Skeletal muscle tissue (tissue), 4 donors: ENCODE measurements around the gene KRTAP17-1. TPM values are rescaled to one million over a fixed set of nuclear protein-coding genes. Genes with fewer than 3 reads are reported as not detected.

ENCODE experiments used
- H3K27ac ChIP-seq: one replicate; pipeline ENCODE4 v1.7.0; 2013; ENCODE audit warnings: mild to moderate bottlenecking, low read depth, low read length, inconsistent platforms
- H3K27me3 ChIP-seq, 3 donors: one replicate each; pipeline ENCODE4 v1.7.0; 2013; ENCODE audit warnings: low read length in 3 of 3; ENCODE audit not compliant: control insufficient read depth in 3 of 3, insufficient read depth in 3 of 3
- H3K36me3 ChIP-seq, 3 donors: one replicate each; pipeline ENCODE4 v1.7.0; 2013; ENCODE audit warnings: low read length in 3 of 3; ENCODE audit not compliant: control insufficient read depth in 3 of 3, insufficient read depth in 3 of 3
- H3K4me1 ChIP-seq, 3 donors: one replicate each; pipeline ENCODE4 v1.7.0; 2013; ENCODE audit warnings: low read length in 3 of 3, mild to moderate bottlenecking in 3 of 3; ENCODE audit not compliant: control insufficient read depth in 3 of 3, insufficient read depth in 3 of 3
- H3K4me3 ChIP-seq, 3 donors: one replicate each; pipeline ENCODE4 v1.7.0; 2013; ENCODE audit warnings: low read length in 3 of 3
- H3K9ac ChIP-seq, 3 donors: one replicate each; pipeline ENCODE4 v1.7.0; 2013; ENCODE audit warnings: low read length in 3 of 3, mild to moderate bottlenecking in 3 of 3, moderate library complexity in 2 of 3, low read depth in 1 of 3
- H3K9me3 ChIP-seq, 3 donors: one replicate each; pipeline ENCODE4 v1.7.0; 2013; ENCODE audit warnings: low read length in 3 of 3; ENCODE audit not compliant: control insufficient read depth in 3 of 3
- total RNA-seq: library from RNA; depleted of rRNA; stranded (reverse); fragments of >200 nt; gene quantifications from one replicate; pipeline ENCODE4 v1.2.3, GENCODE V29; 2014
- donor health status: Osteomylitis.

KRTAP17-1 gene
- total RNA-seq, 1 donor from 2014 or later, result not detected

DNA sequence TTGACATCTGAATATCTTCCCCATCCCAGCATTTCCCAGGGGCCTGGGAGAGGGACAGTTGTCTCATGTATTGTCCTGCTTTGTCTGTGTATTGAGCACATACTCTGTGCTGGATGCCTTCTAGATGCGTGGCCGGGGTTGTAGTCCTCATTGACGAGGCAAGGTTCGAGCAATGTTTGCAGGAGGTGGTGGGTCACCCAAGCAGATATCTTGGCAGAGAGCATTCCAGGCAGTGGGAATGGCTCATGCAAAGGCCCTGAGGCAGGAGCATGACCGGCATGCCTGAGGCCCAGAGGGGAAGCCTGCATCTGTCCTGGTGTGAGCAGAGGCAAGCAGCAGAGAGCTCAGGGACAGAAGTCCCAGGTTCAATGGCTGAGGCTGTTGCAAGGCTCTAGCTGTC, 17.6 kb upstream of the KRTAP17-1 start:
- Histone ChIP-seq H3K4me1 (no peaks in the 10 kb centered on the region), H3K27me3 (peaks cover 0 to 7% (median 3%) of the 10 kb centered on the region in 3 donors), H3K9me3 (no peaks in the 10 kb centered on the region), H3K9ac (no peak overlapping the region), H3K27ac (no peak overlapping the region), H3K36me3 (no peaks in the 10 kb centered on the region), H3K4me3 (no peak overlapping the region)

DNA sequence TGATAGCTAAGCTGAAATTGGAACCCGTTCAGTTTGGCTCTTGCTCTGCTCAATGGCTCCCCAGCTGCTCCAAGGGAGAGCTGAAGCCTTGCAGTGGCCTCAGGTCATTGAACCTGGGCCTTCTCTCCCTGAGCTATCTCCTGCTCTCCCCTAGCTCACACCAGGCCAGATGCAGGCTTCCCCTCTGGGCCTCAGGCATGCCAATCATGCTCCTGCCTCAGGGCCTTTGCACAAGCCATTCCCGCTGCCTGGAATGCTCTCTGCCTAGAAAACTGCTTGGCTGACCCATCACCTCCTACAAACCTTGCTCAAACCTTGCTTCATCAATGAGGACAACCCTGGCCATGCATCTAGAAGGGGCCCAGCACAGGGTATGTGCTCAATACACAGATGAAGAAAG, 16.7 kb upstream of the KRTAP17-1 start:
- Histone ChIP-seq H3K27ac (no peak overlapping the region), H3K4me1 (no peaks in the 10 kb centered on the region), H3K36me3 (no peaks in the 10 kb centered on the region), H3K4me3 (no peak overlapping the region), H3K9ac (no peak overlapping the region), H3K9me3 (no peaks in the 10 kb centered on the region), H3K27me3 (peaks cover 0 to 7% (median 7%) of the 10 kb centered on the region in 3 donors)

DNA sequence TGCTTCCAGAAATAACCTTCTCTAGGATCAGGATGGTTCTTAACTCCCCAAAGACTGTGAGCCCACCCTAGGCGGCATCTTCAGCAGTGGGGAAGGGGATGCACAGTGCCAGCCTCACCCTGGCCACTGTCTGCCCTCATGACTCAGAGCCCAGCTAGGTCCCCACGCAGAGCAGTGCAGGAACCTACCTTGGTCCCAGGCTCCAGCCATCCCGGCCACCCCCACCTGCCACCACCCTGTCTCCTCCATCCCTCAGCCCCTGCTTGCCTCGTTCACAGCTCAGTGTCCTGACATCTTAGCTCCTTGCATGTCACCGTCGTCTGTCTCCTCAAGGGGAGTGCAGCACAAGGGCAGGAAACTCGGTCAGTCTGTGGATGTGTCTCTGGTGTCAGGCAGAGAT, 16.1 kb upstream of the KRTAP17-1 start:
- Histone ChIP-seq H3K36me3 (no peaks in the 10 kb centered on the region), H3K27me3 (peaks cover 0 to 7% (median 7%) of the 10 kb centered on the region in 3 donors)

DNA sequence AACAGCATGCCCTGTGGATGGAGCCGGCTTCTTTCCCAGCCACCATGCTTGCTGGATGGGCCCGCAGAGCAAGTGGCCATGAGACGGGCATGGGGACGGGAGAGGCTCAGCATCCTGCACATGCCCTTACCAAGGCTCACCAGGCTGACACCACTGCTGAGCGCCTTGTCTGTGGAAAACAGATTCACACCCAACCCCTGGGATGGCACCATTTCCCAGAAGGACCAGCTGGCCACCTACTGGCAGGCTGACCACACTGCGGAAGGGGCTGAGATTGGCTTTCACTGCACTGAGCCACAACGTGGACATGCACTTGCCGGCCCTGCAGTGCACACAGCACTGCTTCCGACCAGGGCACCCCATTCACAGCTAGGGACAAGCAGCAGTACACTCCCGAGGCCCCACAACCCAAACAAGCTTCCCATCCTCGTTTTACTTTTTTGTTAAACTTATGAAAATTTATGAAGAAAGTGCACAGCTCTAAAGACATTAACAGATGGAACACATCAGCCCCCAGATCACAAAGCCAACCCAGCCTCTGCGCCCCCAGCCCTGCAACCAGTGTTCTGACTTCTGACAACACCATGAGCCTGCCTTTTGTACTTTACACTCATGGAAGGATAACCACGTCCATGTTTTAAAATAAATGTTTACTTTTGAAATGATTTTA, 13.9 kb upstream of the KRTAP17-1 start:
- Histone ChIP-seq H3K4me3 (no peak overlapping the region), H3K36me3 (no peaks in the 10 kb centered on the region), H3K9ac (no peak overlapping the region), H3K9me3 (no peaks in the 10 kb centered on the region), H3K27me3 (peaks cover 0 to 4% (median 4%) of the 10 kb centered on the region in 3 donors), H3K27ac (no peak overlapping the region), H3K4me1 (no peaks in the 10 kb centered on the region)

More for the DNA sequence above, 16.1 kb upstream of the KRTAP17-1 start:
- Histone ChIP-seq H3K9me3 (no peaks in the 10 kb centered on the region), H3K27ac (no peak overlapping the region), H3K4me1 (no peaks in the 10 kb centered on the region), H3K4me3 (no peak overlapping the region), H3K9ac (no peak overlapping the region)

DNA sequence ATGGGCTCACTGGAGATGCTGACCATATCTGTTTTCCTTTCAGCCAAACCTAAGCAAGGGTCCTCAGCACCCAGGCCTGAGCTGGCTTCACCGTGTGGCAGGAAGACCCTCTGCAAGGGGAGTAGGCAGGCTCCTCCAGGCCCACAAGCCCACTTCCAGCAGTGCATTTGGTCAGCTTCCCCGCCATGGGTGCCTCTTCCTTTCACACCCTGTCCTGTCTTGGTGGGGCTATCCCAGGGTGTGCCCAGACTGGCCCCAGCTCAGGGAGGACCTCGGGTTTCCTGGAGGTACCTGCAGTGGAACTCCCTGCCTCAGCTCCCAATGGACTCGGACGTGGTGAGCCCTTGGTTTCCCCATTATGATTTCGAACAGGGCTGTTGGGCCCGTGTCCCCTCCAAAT, 12.7 kb upstream of the KRTAP17-1 start:
- Histone ChIP-seq H3K4me1 (no peaks in the 10 kb centered on the region), H3K9ac (peak overlapping the region in 1 of 3 donors; percentile 16), H3K27me3 (peaks cover 0 to 4% (median 3%) of the 10 kb centered on the region in 3 donors), H3K36me3 (no peaks in the 10 kb centered on the region), H3K4me3 (no peak overlapping the region), H3K9me3 (no peaks in the 10 kb centered on the region), H3K27ac (no peak overlapping the region)

DNA sequence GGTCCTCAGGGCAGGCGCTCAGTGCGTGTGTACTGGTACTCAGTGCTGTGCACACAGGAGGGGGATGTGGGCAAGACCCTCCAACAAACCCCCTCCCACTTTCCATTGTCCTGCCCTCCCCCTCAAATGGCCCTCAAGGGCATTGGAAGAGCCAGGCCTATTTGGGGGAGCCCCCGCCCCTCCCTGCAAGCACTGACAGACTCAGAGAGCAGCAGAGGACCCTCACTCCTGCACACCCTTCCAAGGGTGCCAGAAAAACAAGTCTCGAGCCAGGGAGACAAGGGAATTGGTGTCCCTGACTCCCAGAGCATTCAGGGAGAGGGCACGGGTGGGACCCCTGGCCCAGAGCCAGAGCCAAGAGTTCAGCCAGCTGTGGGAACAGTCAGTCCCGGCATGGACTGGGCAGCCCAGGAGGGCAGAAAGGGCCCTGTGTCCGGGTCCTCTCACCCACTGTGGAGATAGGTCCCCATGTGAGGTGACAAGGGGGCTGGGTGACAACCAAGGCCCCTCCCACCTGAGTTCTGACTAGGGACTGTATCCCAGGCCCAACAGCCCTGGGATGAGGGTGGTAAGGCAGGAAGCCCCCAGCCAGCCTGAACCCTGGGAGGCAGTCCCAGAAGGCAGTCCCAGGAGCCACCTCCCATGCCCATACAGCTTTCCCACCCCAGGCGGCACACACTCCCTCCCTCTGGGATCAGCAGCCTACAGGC, 12.1 kb upstream of the KRTAP17-1 start:
- Histone ChIP-seq H3K27ac (no peak overlapping the region), H3K9me3 (no peaks in the 10 kb centered on the region), H3K4me3 (no peak overlapping the region), H3K4me1 (no peaks in the 10 kb centered on the region), H3K36me3 (no peaks in the 10 kb centered on the region), H3K27me3 (peaks cover 0 to 4% (median 0%) of the 10 kb centered on the region in 3 donors), H3K9ac (no peak overlapping the region)

DNA sequence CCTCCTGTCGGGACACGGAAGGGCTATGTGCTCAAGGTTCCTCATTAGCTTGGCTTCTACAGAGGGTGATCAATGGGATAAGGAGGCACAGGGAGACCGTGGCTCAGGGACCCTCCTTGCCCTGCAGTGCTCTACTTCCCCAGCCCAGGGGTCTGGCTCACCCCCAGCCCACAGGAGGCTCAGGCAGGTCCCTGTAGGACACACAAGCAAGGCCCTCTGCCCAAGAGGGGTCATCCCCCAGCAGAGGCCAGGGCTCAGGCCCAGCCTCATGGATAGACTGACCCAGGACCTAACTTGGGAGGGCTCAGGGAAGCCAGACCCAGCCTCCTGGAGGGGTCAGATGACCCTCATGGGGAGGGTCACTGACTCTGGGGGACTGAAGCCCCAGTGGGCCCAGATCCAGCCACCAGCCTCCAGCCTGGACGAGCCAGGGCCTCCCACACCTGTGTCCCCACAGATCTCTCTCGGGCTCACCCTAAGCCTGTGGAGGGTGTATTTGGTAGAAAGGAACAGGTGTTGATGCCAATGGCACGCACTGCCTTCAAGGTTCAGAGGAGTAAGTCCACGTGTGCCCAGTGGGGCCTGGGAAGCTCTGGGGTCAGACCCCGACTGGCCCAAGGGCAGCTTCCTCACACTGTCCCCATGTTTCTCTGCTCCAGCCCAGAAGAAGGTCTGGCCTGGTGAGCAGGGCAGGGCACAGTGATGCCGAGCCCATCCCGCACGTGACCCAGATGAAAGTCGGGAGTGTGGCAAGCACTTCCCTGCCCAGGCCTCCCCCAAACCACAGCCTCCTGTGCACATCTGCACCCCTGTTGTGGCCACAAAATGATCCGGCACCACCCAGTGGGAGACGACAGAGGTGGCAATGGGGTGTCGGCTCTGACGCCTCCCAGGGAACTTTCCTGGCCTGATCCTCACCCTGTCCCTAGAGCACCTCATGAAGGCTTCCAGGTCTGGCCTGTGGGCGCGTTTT, 10.9 kb upstream of the KRTAP17-1 start:
- peaks cover 0 to 4% (median 0%) of the 10 kb centered on the region in 3 donors for H3K27me3 ChIP-seq

DNA sequence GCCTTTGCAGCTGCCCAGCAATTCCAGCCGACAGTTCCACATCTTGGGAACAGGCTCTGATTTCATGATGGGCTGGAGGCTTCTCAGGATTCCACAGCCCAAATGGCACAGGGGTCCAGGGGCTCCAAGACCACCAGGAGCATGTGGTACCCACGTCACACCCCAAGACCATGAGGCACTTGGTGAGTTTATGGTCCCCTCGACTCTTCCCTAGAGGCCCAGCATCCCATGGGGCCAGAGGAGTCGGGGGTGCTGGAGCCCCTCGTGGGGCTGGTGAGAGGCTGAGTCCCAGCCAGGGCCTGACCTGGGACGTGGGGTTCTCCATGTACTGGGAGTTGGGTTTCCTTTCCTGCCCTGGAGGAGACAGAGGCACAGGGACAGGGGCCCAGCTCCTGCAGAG, 10.1 kb upstream of the KRTAP17-1 start:
- Histone ChIP-seq H3K27ac (no peak overlapping the region), H3K27me3 (peaks cover 0 to 4% (median 0%) of the 10 kb centered on the region in 3 donors), H3K9ac (no peak overlapping the region), H3K4me3 (no peak overlapping the region), H3K9me3 (no peaks in the 10 kb centered on the region), H3K36me3 (no peaks in the 10 kb centered on the region), H3K4me1 (no peaks in the 10 kb centered on the region)

More for the DNA sequence above, 10.9 kb upstream of the KRTAP17-1 start:
- H3K36me3 ChIP-seq, result no peaks in the 10 kb centered on the region
- no peaks in the 10 kb centered on the region for H3K9me3 ChIP-seq
- H3K27ac ChIP-seq, result no peak overlapping the region
- no peak overlapping the region for H3K4me3 ChIP-seq
- H3K4me1 ChIP-seq, result no peaks in the 10 kb centered on the region
- H3K9ac ChIP-seq, result no peak overlapping the region

DNA sequence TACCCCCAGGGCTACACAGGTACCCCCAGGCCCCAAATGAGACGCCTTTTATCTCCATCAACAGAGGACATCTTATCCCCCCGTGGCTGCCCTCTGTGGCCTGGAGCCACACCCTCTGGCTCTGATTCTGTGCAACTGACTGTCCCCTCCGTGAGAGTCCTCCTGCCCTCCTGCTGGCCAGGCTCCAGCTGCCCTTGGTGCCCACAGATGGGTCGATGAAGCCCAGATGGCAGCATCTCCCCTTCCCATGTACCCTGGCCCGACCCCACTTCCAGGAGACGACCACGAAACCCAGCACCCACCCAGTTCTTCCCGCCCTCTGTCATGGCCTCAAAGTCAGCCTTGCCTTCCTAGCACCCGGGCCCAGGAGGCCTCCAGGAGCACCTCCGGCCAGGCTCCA, 9.6 kb upstream of the KRTAP17-1 start:
- no peak overlapping the region for H3K27ac ChIP-seq
- H3K27me3 ChIP-seq, result peaks cover 0 to 4% (median 0%) of the 10 kb centered on the region in 3 donors
- H3K9ac ChIP-seq, result no peak overlapping the region
- H3K4me1 ChIP-seq, result no peaks in the 10 kb centered on the region
- H3K36me3 ChIP-seq, result no peaks in the 10 kb centered on the region
- no peak overlapping the region for H3K4me3 ChIP-seq
- H3K9me3 ChIP-seq, result no peaks in the 10 kb centered on the region
